Stimulated activated CD8-positive, alpha-beta memory T cell treated with anti-CD3 and anti-CD28 coated beads, Interleukin-4, amount 100 ng/mL, for 48 hours (primary cell): ENCODE results near the gene SYT1.
"Not testable (repeated sequence)": the region's sequence is repeated elsewhere in the genome, so short reads cannot be mapped to it uniquely, and the experiment has no call there.

ENCODE experiments used
- DNase-seq: peaks from one replicate; pipeline ENCODE4 v3.0.0-alpha.2; 2020

SYT1 gene

GRCh38 chr12:79156846-79157463 is 292.4 kb downstream of the SYT1 start:
- DNase-seq: no peak

GRCh38 chr12:79161249-79161934 is 296.8 kb downstream of the SYT1 start:
- DNase-seq: no peak

- no peak for DNase-seq
These were observed 297.7 kb downstream of the SYT1 start for GRCh38 chr12:79162147-79162772.

- no peak for DNase-seq
These were observed 298.4 kb downstream of the SYT1 start for GRCh38 chr12:79162948-79163347.

GRCh38 chr12:79164890-79165289 is 300.3 kb downstream of the SYT1 start:
- no peak for DNase-seq

GRCh38 chr12:79168687-79169086 is 304.1 kb downstream of the SYT1 start:
- no peak for DNase-seq

GRCh38 chr12:79174626-79175025 is 310.1 kb downstream of the SYT1 start:
- DNase-seq: no peak

- no peak for DNase-seq
These were observed 318.4 kb downstream of the SYT1 start for GRCh38 chr12:79183003-79183402.

- DNase-seq: no peak
These were observed 319.4 kb downstream of the SYT1 start for GRCh38 chr12:79183926-79184325.

- no peak for DNase-seq
These were observed 321.9 kb downstream of the SYT1 start for GRCh38 chr12:79186506-79186905.

- DNase-seq: no peak
These were observed 322.5 kb downstream of the SYT1 start for GRCh38 chr12:79187032-79187431.

- no peak for DNase-seq
These were observed 326.8 kb downstream of the SYT1 start for GRCh38 chr12:79191391-79191790.

- DNase-seq: no peak
These were observed 330.0 kb downstream of the SYT1 start for GRCh38 chr12:79194595-79194994.

- DNase-seq: no peak
These were observed 334.6 kb downstream of the SYT1 start for GRCh38 chr12:79199166-79199565.

- DNase-seq: no peak
These were observed 335.6 kb downstream of the SYT1 start for GRCh38 chr12:79200176-79200575.

- no peak for DNase-seq
These were observed 338.6 kb downstream of the SYT1 start for GRCh38 chr12:79203058-79203647.

GRCh38 chr12:79206871-79207270 is 342.3 kb downstream of the SYT1 start:
- DNase-seq: no peak

GRCh38 chr12:79210403-79210802 is 345.8 kb downstream of the SYT1 start:
- not testable (repeated sequence) for DNase-seq

GRCh38 chr12:79217306-79217705 is 352.7 kb downstream of the SYT1 start:
- DNase-seq: no peak

GRCh38 chr12:79223210-79223609 is 358.6 kb downstream of the SYT1 start:
- no peak for DNase-seq

- no peak for DNase-seq
These were observed 359.2 kb downstream of the SYT1 start for GRCh38 chr12:79223761-79224160.

GRCh38 chr12:79227091-79227490 is 362.5 kb downstream of the SYT1 start:
- DNase-seq: no peak

- DNase-seq: no peak
These were observed 363.1 kb downstream of the SYT1 start for GRCh38 chr12:79227646-79228045.

GRCh38 chr12:79233341-79233781 is 368.8 kb downstream of the SYT1 start:
- DNase-seq: no peak
